Measurements from ENCODE around the gene ARHGAP24. TPM values are rescaled to one million over a fixed set of nuclear protein-coding genes. Genes with fewer than 3 reads are reported as not detected.

Gene ARHGAP24
- total RNA-seq, 1 donor = 32.1 TPM

DNA sequence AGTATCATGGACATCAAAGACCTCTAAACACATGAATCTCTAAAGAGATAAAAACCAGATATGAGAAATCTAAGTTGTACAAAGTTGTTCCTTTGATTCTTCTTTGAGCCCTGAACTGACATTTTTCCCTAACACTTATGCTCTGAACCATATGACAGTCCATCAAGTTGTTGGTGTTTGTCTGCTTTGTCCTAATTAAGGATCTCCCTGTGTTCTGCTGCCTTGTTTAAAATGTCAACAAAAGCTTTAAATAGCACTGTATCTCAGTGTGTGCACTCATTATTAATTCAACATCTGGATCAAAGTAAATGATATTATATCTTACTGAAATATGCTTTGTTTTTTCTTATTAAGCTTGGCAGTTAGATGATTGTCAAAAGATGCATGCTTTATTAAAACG, 563.1 kb downstream of the ARHGAP24 start:
- H3K4me3 ChIP-seq (ENCODE audit: low read length) = no peak overlapping the region
- H3K4me1 ChIP-seq (ENCODE audit: insufficient read depth, low read length) = peaks cover 7% of the 10 kb centered on the region
- no peaks in the 10 kb centered on the region for H3K27me3 ChIP-seq (ENCODE audit: insufficient read depth, low read length)
- no peaks in the 10 kb centered on the region for H3K9me3 ChIP-seq (ENCODE audit: low read depth, low read length)

DNA sequence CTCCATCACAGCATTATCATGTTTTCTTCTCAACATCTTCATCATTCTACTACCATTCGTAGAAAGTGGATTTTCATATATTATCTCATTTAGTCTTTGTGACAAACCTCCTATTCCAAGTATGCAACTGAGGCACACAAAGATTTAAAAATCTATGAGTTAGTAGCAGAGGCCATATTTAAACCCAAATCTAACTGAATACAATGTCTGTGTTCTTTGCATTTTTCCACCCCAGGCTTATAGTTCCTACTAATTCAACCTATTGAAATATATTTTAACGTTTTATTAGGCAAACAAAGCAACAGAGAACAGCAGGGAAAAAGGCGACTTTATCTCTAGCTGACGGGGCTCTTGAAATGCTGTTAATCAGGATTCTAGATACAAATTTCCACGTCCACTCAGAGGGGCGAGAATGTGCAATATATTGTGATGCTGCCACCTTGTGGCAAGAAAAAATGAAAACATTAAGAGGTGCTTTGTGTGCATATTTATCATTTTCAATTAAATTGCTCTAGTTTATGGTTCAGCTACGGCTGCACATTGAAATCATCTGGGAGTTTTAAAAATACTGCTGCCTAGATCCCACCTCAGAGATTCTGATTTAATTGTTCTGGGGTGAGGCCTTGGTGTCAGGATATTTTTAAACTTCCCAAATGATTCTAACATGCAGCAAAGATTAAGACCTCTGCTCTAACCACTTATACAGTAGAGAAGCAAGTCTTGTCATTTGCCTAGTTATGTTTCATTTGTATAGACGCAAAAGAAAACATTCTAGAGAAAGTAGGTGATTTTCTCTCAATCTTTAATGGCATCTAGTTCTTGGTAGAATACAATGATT, 569.0 kb downstream of the ARHGAP24 start:
- Histone ChIP-seq H3K27me3 (ENCODE audit: insufficient read depth, low read length) (no peaks in the 10 kb centered on the region), H3K9me3 (ENCODE audit: low read depth, low read length) (no peaks in the 10 kb centered on the region), H3K4me3 (ENCODE audit: low read length) (no peak overlapping the region), H3K4me1 (ENCODE audit: insufficient read depth, low read length) (no peaks in the 10 kb centered on the region)

DNA sequence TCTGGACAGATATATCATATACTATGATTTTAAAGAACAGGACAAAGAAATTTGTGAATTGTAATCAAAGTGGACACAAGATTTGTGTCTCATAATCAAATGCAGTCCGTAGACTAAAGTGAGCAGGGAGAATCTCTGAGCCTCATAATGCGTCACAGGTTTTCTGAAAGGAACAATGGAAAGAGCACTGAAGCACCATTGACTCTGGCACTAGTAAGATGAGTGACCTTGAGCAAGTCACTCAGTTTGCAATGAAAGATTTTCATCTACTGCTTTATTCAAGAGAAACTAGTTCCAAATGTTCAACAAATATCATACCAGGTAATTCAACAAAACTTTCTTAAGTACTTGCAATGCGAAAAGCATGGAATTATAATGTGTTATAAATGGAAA, 569.6 kb downstream of the ARHGAP24 start:
- Histone ChIP-seq H3K9me3 (ENCODE audit: low read depth, low read length) (no peaks in the 10 kb centered on the region), H3K27me3 (ENCODE audit: insufficient read depth, low read length) (no peaks in the 10 kb centered on the region), H3K4me1 (ENCODE audit: insufficient read depth, low read length) (no peaks in the 10 kb centered on the region), H3K4me3 (ENCODE audit: low read length) (no peak overlapping the region)

DNA sequence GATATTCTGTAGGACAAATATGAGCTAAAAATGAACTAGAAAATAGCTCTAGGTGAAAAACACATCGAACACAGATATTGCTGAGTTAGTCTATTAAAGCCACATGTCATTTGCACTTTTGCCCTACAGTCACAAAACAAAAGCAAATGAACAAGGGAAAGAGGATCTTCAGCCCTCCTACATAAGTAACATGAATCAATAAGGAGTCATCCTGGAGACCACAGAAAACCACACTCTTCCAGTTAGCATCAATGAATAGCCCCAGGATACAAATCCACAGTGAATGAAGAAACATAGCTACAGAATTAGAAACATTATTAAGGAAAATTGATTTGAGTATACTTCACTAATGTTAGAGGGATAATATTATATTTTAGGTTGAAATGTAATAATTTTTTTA, 573.5 kb downstream of the ARHGAP24 start:
- Histone ChIP-seq H3K4me1 (ENCODE audit: insufficient read depth, low read length) (no peaks in the 10 kb centered on the region), H3K4me3 (ENCODE audit: low read length) (no peak overlapping the region), H3K9me3 (ENCODE audit: low read depth, low read length) (no peaks in the 10 kb centered on the region), H3K27me3 (ENCODE audit: insufficient read depth, low read length) (no peaks in the 10 kb centered on the region)

DNA sequence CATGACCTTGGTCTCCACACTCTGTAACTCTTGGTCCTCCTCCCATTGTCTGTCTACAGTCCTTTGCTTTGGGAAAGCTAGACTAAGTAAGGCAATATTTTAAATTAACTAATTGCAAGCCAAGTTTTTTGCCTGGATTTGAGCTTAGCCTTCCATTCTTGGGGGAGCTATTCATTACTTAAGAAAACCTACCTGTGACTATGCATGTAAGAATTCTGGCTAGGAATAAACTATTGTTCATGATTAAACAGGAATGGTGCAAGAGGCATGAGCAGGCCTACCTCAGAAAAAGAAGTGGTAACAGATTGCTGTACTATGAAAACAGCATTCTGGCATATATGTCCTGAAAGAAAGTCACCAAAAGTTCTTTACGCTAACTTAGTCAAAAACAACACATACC, 575.5 kb downstream of the ARHGAP24 start:
- Histone ChIP-seq H3K4me1 (ENCODE audit: insufficient read depth, low read length) (no peaks in the 10 kb centered on the region), H3K4me3 (ENCODE audit: low read length) (no peak overlapping the region), H3K9me3 (ENCODE audit: low read depth, low read length) (no peaks in the 10 kb centered on the region), H3K27me3 (ENCODE audit: insufficient read depth, low read length) (no peaks in the 10 kb centered on the region)

All from mononuclear cell (primary cell).